ENCODE measurements around the gene ADGRL2.
"Not testable (repeated sequence)": the region's sequence is repeated elsewhere in the genome, so short reads cannot be mapped to it uniquely, and the experiment has no call there.

The ADGRL2 gene

DNA sequence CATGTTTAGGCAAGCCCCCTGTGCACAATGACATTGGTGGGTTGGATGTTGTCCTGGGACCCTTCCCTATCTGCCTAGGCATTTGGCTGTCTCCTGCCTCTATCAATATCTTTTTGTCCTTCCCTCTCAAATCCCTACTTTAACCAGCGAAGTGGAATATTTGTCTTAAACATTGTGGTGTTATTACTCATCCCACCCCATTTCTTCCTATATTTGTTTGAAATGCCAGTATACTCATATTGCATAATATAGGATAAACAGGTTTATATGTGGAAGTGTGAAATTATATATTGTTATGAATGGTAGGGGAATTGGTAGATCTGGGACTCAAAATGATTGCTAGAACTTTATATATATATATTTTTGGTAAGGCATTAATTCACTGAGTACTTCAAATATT is 80.0 kb downstream of the ADGRL2 start:
- DNase-seq (ENCODE audit: low spot score): no peak
- no peak for TF ChIP-seq CTCF (IDR thresholded peaks at IDR 0.05; ENCODE audit: extremely low read depth, missing control alignments)

DNA sequence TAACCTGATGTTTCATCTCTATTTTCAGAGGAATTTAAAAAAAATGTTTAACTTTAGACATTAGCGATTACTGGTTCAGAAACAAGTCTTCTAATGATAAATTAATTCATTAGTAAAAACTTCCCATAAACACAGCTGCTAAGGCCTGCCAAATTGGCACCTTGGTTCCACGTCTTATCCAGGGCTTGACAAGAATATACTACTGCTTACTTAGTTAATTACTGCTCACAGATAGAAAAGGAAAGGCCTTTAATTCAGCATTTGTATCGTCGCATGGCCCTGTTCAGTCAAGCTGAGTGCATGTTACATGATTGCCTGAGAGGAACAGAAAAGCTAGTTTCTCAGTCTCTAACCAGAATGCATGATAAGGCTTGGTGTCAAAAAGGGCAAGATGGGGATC is 84.6 kb downstream of the ADGRL2 start:
- DNase-seq (ENCODE audit: low spot score): no peak
- TF ChIP-seq CTCF (IDR thresholded peaks at IDR 0.05; ENCODE audit: extremely low read depth, missing control alignments): no peak

DNA sequence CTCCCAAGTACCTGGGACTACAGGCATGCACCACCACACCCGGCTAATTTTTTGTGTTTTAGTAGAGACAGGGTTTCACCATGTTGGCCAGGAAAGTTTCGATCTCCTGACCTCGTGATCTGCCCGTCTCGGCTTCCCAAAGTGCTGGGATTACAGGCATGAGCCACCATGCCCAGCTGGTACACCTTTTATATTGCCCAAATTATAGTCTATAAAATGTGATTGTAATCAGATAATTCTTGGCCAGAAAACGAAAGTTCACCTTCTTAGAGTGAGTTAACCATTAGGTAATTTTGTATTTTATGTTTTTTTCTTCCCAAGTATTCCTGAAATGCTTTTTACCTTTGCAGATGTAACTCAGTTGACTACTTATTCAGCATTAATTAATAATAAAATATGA is 85.6 kb downstream of the ADGRL2 start:
- DNase-seq (ENCODE audit: low spot score): not testable (repeated sequence)

DNA sequence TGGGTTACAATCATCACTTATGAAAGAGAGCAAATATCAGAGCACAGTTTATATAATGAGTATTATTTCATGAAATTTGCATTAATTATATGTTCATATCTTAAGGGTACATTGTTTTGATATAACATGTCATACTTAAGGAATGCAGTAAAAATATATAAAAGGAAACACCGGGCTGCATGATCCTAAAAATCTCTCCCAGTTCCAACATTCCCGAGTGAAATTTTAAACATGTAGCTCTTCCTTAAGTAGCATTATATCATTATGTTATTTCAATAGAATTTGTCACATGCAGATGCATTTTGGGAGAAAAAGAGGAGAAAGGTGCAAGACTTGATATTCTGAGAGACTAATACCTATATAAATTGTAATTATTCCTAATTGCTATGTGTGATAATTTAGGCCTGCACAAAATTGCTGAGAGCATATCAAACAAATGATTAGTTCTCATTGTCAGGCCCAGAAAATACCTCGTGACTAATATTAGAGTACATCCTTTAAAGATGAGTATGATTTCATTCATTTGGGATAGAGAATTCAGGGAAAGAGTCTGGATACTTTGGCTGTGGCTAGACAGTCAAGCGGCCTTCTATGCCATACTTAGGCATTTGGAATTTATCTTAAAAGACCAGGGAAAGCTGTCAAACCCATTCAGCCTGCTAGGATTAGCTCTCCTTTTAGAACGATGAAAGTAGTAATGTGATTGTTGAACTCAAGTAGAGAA is 86.8 kb downstream of the ADGRL2 start:
- DNase-seq (ENCODE audit: low spot score): no peak
- TF ChIP-seq CTCF (IDR thresholded peaks at IDR 0.05; ENCODE audit: extremely low read depth, missing control alignments): no peak

- TF ChIP-seq CTCF (IDR thresholded peaks at IDR 0.05; ENCODE audit: extremely low read depth, missing control alignments): no peak
- DNase-seq (ENCODE audit: low spot score): no peak
These were observed 88.4 kb downstream of the ADGRL2 start for GRCh38 chr1:81889166-81889565.

DNA sequence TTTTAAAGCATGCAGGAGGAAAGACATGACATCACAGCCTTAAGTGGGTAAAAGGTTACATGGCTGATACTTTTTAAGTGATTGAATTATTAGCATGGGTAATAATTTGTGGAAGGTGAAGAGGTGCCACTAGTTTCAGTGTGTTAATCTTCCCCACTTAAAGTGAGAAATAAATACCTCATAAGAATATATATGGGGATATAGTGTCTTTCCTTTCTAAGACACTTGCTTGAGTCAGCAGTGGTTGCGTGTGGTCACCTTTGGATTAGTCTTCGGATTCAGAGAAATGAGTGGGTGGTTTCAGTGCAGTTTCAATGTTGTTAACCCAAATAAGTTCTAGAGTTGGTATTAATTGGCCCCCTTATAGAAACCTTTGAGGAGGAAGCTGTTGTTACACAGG is 94.1 kb downstream of the ADGRL2 start:
- DNase-seq (ENCODE audit: low spot score): no peak
- TF ChIP-seq CTCF (IDR thresholded peaks at IDR 0.05; ENCODE audit: extremely low read depth, missing control alignments): no peak

DNA sequence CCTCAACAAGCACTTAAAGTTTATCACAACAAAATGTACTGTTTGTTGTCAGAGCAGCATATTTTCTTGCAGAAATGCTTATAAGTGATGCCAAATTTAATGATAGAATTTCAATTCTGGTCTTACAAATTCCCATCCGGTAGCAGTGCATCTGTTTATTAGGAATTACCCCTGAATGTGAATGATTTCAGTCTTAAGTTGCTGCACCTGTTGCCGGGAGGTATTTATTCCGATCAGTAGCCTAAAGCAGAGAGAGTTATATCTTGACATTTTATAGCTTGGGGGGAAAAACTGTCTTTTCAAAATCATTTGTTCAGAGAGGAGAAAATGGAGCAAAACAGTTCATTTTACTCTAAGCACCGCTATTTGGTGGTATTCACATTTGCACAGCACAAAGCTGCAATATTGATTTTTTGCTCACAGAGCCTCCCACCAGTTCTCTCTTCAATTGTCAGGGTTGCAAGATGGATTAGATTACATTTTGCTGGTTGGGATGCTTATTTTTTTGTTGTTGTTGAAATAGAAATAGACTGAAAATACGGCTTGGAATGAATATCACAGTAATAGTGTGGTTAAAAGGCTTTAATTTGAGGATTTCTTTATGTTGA is 98.6 kb downstream of the ADGRL2 start:
- no peak for DNase-seq (ENCODE audit: low spot score)
- no peak for TF ChIP-seq CTCF (IDR thresholded peaks at IDR 0.05; ENCODE audit: extremely low read depth, missing control alignments)

GRCh38 chr1:81907575-81907974 is 106.8 kb downstream of the ADGRL2 start:
- TF ChIP-seq CTCF (IDR thresholded peaks at IDR 0.05; ENCODE audit: extremely low read depth, missing control alignments): no peak
- DNase-seq (ENCODE audit: low spot score): no peak

Measured in GM20000 (cell line).